ENCODE results near the gene INPP4B.

INPP4B gene

GRCh38 chr4:142169216-142169615 is 676.9 kb downstream of the INPP4B start:
- no peaks in the 10 kb centered on the region for H3K4me1 ChIP-seq (ENCODE audit: insufficient read depth, low read length)
- no peak overlapping the region for H2AFZ ChIP-seq (ENCODE audit: low read depth, low read length)
- H4K20me1 ChIP-seq (ENCODE audit: insufficient read depth, low read length): no peaks in the 10 kb centered on the region
- H3K9me3 ChIP-seq (ENCODE audit: insufficient read depth, low read length, severe bottlenecking): no peaks in the 10 kb centered on the region
- no peaks in the 10 kb centered on the region for H3K79me2 ChIP-seq (ENCODE audit: insufficient read depth, low read length)
- no peak for TF ChIP-seq CTCF (IDR thresholded peaks at IDR 0.05; ENCODE audit: borderline replicate concordance, extremely low read depth, low read length, poor library complexity, severe bottlenecking)
- no peak for TF ChIP-seq EZH2 (IDR thresholded peaks at IDR 0.05; ENCODE audit: borderline replicate concordance, low read depth, low read length, severe bottlenecking)
- ATAC-seq (ENCODE audit: insufficient read depth, low read depth): no peak
- no peak for DNase-seq
- H3K4me3 ChIP-seq (ENCODE audit: low read depth in 1 of 2, low read length in 2 of 2): no peak overlapping the region
- H3K4me2 ChIP-seq (ENCODE audit: insufficient read depth, low read length): no peak overlapping the region
- H3K27me3 ChIP-seq (ENCODE audit: insufficient read depth, low read length, poor library complexity): no peaks in the 10 kb centered on the region
- no peak overlapping the region for H3K27ac ChIP-seq (ENCODE audit: low read length)
- H3K36me3 ChIP-seq (ENCODE audit: insufficient read depth, low read length): peaks cover 43% of the 10 kb centered on the region
- H3K9ac ChIP-seq (ENCODE audit: low read depth, low read length): no peak overlapping the region

GRCh38 chr4:142168181-142168580 is 677.9 kb downstream of the INPP4B start:
- DNase-seq (no peak), ATAC-seq (ENCODE audit: insufficient read depth, low read depth) (no peak)
- TF ChIP-seq EZH2 (IDR thresholded peaks at IDR 0.05; ENCODE audit: borderline replicate concordance, low read depth, low read length, severe bottlenecking) (no peak), CTCF (IDR thresholded peaks at IDR 0.05; ENCODE audit: borderline replicate concordance, extremely low read depth, low read length, poor library complexity, severe bottlenecking) (no peak)
- H3K27ac ChIP-seq (ENCODE audit: low read length): no peak overlapping the region
- H3K27me3 ChIP-seq (ENCODE audit: insufficient read depth, low read length, poor library complexity): no peaks in the 10 kb centered on the region
- H3K4me2 ChIP-seq (ENCODE audit: insufficient read depth, low read length): no peak overlapping the region
- no peak overlapping the region for H3K4me3 ChIP-seq (ENCODE audit: low read depth in 1 of 2, low read length in 2 of 2)
- no peak overlapping the region for H2AFZ ChIP-seq (ENCODE audit: low read depth, low read length)
- H3K4me1 ChIP-seq (ENCODE audit: insufficient read depth, low read length): no peaks in the 10 kb centered on the region
- no peaks in the 10 kb centered on the region for H4K20me1 ChIP-seq (ENCODE audit: insufficient read depth, low read length)
- no peaks in the 10 kb centered on the region for H3K79me2 ChIP-seq (ENCODE audit: insufficient read depth, low read length)
- H3K9ac ChIP-seq (ENCODE audit: low read depth, low read length): no peak overlapping the region
- H3K36me3 ChIP-seq (ENCODE audit: insufficient read depth, low read length): peaks cover 39% of the 10 kb centered on the region
- H3K9me3 ChIP-seq (ENCODE audit: insufficient read depth, low read length, severe bottlenecking): no peaks in the 10 kb centered on the region

GRCh38 chr4:142164767-142165500 is 681.2 kb downstream of the INPP4B start:
- H3K36me3 ChIP-seq (ENCODE audit: insufficient read depth, low read length): peaks cover 37% of the 10 kb centered on the region
- H3K79me2 ChIP-seq (ENCODE audit: insufficient read depth, low read length): no peaks in the 10 kb centered on the region
- H3K27me3 ChIP-seq (ENCODE audit: insufficient read depth, low read length, poor library complexity): no peaks in the 10 kb centered on the region
- H3K4me3 ChIP-seq (ENCODE audit: low read depth in 1 of 2, low read length in 2 of 2): no peak overlapping the region
- H3K4me1 ChIP-seq (ENCODE audit: insufficient read depth, low read length): no peaks in the 10 kb centered on the region
- no peaks in the 10 kb centered on the region for H3K9me3 ChIP-seq (ENCODE audit: insufficient read depth, low read length, severe bottlenecking)
- H3K27ac ChIP-seq (ENCODE audit: low read length): no peak overlapping the region
- H3K4me2 ChIP-seq (ENCODE audit: insufficient read depth, low read length): no peak overlapping the region
- H4K20me1 ChIP-seq (ENCODE audit: insufficient read depth, low read length): no peaks in the 10 kb centered on the region
- ATAC-seq (ENCODE audit: insufficient read depth, low read depth) (no peak), DNase-seq (no peak)
- H2AFZ ChIP-seq (ENCODE audit: low read depth, low read length): no peak overlapping the region
- no peak for TF ChIP-seq EZH2 (IDR thresholded peaks at IDR 0.05; ENCODE audit: borderline replicate concordance, low read depth, low read length, severe bottlenecking)
- TF ChIP-seq CTCF (IDR thresholded peaks at IDR 0.05; ENCODE audit: borderline replicate concordance, extremely low read depth, low read length, poor library complexity, severe bottlenecking): no peak
- no peak overlapping the region for H3K9ac ChIP-seq (ENCODE audit: low read depth, low read length)

All from DND-41 (cell line).